SJSA1 (cell line): Measurements from ENCODE around the gene LAG3. TPM values are rescaled to one million over a fixed set of nuclear protein-coding genes. Genes with fewer than 3 reads are reported as not detected.

ENCODE experiments used
- DNase-seq, 2 experiments: peaks; one replicate each; pipeline ENCODE4 v3.0.0-alpha.2; 2015 to 2020; ENCODE audit warnings: low spot score in 2 of 2, low read depth in 1 of 2
- H3K27ac ChIP-seq: fragments of 250-450 bp; sonication (Bioruptor Pico); 2 replicates; pipeline ENCODE4 v1.5.1; 2020; ENCODE audit warnings: mild to moderate bottlenecking, moderate library complexity
- H3K27me3 ChIP-seq: fragments of 250-450 bp; sonication (Bioruptor Pico); replicated peaks from 2 replicates; pipeline ENCODE4 v1.5.1; 2020; ENCODE audit warnings: mild to moderate bottlenecking, moderate library complexity
- H3K36me3 ChIP-seq: fragments of 250-450 bp; sonication (Bioruptor Pico); 2 replicates; pipeline ENCODE4 v1.5.1; 2020; ENCODE audit warnings: mild to moderate bottlenecking
- H3K4me1 ChIP-seq: fragments of 250-450 bp; sonication (Bioruptor Pico); replicated peaks from 2 replicates; pipeline ENCODE4 v1.6.1; 2021; ENCODE audit warnings: mild to moderate bottlenecking
- H3K4me3 ChIP-seq: fragments of 250-450 bp; sonication (Bioruptor Pico); 2 replicates; pipeline ENCODE4 v1.5.1; 2020; ENCODE audit warnings: mild to moderate bottlenecking
- H3K9me3 ChIP-seq: fragments of 250-450 bp; sonication (Bioruptor Pico); replicated peaks from 2 replicates; pipeline ENCODE4 v1.5.1; 2020; ENCODE audit warnings: mild to moderate bottlenecking
- total RNA-seq: library from RNA; depleted of rRNA; stranded (reverse); fragments of >200 nt; shearing (Covaris generic); gene quantifications from 2 replicates; pipeline ENCODE4 v1.2.3, GENCODE V29; 2014

Gene LAG3
- total RNA-seq, 1 experiment from 2014 or later = 0.47 TPM

DNA sequence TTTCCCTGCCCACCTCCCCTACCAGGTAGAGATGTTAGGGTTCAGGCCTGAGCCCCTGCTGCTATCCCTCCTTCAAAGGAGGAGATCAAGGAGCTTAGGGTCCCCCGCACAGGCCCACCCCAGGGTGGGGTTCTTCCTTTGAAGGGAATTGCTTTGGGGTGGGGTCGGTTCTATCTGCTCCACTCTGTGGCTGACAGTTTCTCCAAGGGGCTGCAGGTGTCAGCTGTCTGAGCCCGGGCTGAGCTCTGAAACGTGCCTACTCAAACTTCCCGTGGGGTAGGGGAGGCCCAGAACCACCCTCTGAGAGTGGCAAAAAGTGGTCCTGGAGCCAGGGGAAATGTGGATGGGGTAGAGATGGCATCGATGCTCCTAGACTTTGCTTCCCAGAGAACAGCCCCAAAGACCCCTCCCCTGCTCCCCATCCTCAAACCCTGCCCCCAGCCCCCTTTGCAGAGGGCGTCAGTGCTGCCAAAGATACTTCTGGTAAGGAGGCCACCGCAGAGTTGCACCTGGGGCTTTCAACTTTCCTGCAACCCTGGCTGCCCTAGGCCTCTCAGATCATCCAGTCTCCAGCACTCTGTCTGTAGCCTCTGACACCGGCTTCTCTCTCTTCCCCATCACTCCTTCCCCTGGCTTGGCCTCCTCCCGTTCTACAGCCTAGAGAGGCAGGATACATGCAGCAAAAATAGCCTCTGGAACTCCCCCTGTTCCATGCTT is 10.7 kb downstream of the LAG3 start:
- Histone ChIP-seq H3K4me1 (peaks cover 15% of the 10 kb centered on the region), H3K27me3 (no peaks in the 10 kb centered on the region), H3K27ac (no peak overlapping the region), H3K4me3 (no peak overlapping the region), H3K36me3 (no peaks in the 10 kb centered on the region), H3K9me3 (no peaks in the 10 kb centered on the region)
- no peak for DNase-seq

DNA sequence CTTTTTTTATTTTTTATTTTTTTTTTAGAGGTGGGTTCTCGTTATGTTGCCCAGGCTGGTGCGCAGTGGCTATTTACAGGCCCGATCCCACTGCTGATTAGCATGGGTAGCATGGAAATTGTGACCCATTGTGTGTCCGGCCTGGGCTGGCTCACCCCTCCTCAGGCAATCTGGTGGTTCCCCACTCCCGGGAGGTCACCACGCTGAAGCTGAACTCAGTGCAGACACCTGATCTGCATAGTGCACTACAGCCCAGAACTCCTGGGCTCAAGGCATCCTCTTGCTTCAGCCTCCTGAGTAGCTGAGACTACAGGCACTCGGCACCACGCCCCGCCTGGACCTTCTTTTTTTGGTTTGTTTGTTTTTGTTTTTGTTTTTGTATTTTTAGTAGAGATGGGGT is 11.5 kb downstream of the LAG3 start:
- Histone ChIP-seq H3K9me3 (no peaks in the 10 kb centered on the region), H3K4me1 (peaks cover 10% of the 10 kb centered on the region), H3K27me3 (no peaks in the 10 kb centered on the region), H3K27ac (no peak overlapping the region), H3K36me3 (no peaks in the 10 kb centered on the region), H3K4me3 (no peak overlapping the region)
- no peak for DNase-seq

DNA sequence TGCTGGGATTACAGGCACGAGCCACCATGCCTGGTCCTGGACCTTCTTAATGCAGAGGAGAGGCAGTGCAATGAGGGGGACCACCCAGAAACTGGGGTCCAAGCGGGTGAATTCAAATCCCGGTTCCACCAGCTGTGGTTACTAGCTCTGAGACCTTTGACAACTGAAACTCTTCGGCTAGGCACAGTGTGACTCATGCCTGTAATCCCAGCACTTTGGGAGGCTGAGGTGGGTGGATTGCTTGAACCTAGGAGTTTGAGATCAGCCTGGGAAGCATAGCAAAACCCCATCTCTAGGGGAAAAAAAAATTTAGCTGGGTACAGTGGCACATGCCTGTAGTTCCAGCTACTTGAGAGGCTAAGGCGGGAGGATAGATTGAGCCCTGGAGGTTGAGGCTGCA is 12.0 kb downstream of the LAG3 start:
- Histone ChIP-seq H3K9me3 (no peaks in the 10 kb centered on the region), H3K4me3 (no peak overlapping the region), H3K27me3 (no peaks in the 10 kb centered on the region), H3K27ac (no peak overlapping the region), H3K4me1 (peaks cover 9% of the 10 kb centered on the region), H3K36me3 (no peaks in the 10 kb centered on the region)
- no peak for DNase-seq

DNA sequence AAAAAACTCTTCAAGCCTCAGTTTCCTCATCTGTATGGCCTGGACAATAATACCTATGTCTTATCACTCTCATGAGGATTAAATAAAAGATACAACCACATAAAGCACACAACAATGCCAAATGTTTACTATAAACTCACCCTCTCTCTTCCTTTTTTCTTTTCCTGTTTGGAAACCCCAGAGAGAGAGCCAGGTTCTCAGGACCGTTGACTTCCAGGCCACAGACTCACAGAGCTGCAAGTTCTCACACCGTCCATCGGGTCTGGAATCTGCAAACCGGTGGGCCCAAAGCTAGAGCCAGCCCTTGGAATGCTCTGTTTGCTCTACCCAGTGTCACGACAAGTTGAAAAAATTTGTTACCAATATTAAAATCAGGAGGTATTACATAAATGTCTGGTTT is 12.4 kb downstream of the LAG3 start:
- no peak overlapping the region for H3K27ac ChIP-seq
- peaks cover 9% of the 10 kb centered on the region for H3K4me1 ChIP-seq
- no peaks in the 10 kb centered on the region for H3K9me3 ChIP-seq
- H3K27me3 ChIP-seq = no peaks in the 10 kb centered on the region
- no peaks in the 10 kb centered on the region for H3K36me3 ChIP-seq
- no peak for DNase-seq
- no peak overlapping the region for H3K4me3 ChIP-seq

DNA sequence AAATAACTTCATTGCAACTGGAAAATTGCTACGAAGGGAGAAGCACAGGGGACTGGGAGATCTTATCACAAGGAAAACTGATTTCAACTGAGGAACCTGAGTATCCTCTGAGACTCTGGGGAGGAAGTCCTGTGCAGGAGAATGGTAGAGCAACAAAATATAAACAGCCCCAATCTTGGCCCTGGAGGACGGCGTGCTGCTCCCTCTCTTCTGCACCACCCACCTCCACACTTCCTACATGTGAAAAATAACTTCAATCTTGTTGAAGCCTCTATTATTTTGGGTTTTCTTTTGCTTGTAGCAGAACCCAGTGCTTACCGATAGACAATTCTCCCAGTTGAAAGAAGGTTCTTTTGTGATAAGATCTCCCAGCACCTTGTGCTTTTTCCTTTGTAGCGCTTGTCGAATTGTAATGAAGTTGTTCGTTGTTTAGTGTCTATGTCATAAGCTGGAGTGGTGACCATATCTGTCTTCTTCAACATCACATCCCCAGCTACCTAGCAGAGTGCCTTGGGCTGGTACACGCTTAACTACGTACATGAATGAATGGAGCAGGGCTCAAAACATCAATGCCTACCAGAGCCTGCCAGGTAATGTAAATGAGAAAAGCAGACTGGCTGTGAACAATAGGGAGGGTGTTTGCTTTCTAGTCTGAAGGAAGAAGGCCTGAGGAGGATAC is 14.2 kb downstream of the LAG3 start:
- no peaks in the 10 kb centered on the region for H3K36me3 ChIP-seq
- no peak for DNase-seq
- H3K4me1 ChIP-seq = peaks cover 9% of the 10 kb centered on the region
- no peaks in the 10 kb centered on the region for H3K27me3 ChIP-seq
- no peak overlapping the region for H3K4me3 ChIP-seq
- no peak overlapping the region for H3K27ac ChIP-seq
- H3K9me3 ChIP-seq = no peaks in the 10 kb centered on the region

DNA sequence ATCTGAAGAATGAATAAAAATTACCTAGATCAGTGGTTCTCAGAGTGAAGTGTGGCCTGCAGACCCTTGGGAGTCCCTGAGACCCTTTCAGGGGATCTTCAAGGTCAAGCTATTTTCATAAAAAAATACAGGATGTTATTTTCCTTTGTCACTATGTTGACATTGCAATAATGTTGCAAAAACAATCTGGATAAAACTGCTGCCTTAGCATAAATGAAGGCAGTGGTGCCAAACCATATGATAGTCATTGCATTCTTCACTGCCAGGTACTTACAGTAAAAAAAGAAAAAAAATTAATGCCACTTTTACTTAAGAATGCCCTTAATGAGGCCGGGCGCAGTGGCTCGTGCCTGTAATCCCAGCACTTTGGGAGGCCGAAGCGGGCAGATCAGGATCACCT is 15.0 kb downstream of the LAG3 start:
- H3K4me1 ChIP-seq = peaks cover 9% of the 10 kb centered on the region
- H3K27me3 ChIP-seq = no peaks in the 10 kb centered on the region
- H3K9me3 ChIP-seq = no peaks in the 10 kb centered on the region
- H3K4me3 ChIP-seq = no peak overlapping the region
- no peaks in the 10 kb centered on the region for H3K36me3 ChIP-seq
- H3K27ac ChIP-seq = no peak overlapping the region
- no peak for DNase-seq

DNA sequence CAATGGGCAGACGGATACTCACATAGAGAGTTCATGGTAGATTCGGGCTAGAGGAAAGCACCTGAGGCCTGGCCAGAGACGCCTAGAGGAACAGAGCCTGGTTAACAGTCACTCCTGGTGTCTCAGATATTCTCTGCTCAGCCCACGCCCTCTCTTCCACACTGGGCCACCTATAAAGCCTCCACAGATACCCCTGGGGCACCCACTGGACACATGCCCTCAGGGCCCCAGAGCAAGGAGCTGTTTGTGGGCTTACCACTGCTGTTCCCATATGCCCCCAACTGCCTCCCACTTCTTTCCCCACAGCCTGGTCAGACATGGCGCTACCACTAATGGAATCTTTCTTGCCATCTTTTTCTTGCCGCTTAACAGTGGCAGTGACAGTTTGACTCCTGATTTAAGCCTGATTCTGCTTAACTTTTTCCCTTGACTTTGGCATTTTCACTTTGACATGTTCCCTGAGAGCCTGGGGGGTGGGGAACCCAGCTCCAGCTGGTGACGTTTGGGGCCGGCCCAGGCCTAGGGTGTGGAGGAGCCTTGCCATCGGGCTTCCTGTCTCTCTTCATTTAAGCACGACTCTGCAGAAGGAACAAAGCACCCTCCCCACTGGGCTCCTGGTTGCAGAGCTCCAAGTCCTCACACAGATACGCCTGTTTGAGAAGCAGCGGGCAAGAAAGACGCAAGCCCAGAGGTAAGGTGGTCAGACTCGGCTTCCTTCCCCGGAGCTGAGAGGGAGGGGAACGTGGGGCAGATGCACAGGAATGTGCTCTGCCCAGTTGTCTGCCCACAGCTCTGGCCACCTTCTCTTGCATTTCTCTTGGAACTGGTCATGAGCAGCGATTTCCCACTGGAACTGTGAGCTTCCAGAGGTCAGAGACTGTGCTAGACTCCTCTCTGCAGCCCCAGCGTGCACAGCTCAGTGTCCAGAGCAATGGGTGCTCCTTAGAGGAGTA is 16.9 kb downstream of the LAG3 start, which contains the start of gene CD4:
CD4 (plus strand) TSS at position 557 of the 953 bp plus-strand sequence. CDS start 10,611 bp downstream, outside the sequence.
- Histone ChIP-seq H3K36me3 (no peaks in the 10 kb centered on the region), H3K27me3 (0 out of 2 replicates have a peak, but pooled peaks cover 4% of the 10 kb centered on the region), H3K4me3 (no peak within 1 kb of the TSS), H3K4me1 (peaks cover 4% of the 10 kb centered on the region), H3K27ac (no peak within 1 kb of the TSS), H3K9me3 (no peaks in the 10 kb centered on the region)
- no peak for DNase-seq

DNA sequence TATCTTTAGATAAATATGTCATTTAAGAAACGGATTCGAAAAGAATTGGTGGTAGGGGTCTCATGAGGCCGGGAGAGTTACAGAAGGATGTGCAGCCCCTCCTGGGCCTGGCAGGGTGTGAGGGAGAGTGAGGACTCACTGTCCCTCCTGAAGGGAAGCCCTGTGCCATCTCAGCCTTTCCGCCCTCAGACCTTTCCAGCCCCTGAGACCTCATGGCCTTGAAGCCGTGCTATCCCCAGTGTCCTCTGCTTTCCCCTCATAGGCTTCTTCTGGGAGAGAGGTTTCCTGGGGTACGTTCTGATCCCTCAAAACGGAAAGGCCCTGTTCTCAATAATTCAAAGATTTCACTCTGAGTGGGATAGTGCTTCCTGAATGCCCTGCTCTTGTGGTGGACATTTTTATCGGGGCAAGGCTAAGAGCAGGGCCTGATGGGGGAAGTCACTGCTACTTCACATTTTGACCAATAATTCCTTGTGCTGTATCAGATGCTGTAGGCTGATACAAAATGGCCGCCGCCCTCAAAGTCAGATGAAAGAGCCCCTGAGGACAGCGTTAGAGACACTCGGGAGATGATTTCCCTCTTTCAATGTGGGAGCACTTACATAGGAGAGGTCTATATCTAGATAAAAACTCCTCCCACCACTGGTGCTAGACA is 18.3 kb downstream of the LAG3 start:
- Histone ChIP-seq H3K36me3 (no peaks in the 10 kb centered on the region), H3K4me1 (no peaks in the 10 kb centered on the region), H3K4me3 (no peak overlapping the region), H3K27me3 (0 out of 2 replicates have a peak, but pooled peaks cover 6% of the 10 kb centered on the region), H3K27ac (no peak overlapping the region), H3K9me3 (no peaks in the 10 kb centered on the region)
- DNase-seq = no peak

DNA sequence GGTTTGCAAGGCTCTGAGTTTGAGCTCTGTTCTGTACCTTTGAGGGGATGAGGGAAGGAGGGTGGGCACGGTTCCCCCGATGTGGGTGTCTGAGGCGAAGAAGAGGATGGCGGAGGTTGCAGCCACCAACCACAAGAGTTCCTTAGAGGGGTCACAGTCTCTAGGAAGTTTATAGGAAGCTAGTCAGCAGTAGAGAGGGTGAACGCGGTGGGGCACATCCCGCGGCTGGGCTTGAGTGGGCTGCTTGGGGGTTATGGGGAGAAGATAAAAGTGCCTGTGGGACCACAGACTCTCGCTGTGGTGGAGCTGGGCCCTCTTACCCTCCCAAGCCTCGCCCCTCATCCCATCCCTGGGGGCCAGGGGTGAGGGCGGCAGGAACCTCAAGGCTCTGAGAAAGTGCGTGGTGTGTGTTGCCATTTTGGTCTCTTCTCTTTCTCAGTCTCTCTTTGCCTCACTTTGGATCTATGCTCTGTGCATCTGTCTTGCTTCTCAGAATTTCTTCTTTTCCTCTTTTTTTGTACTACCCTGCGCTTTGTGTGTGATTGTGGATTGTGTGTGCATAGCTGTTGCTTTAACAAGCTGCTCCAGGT is 19.7 kb downstream of the LAG3 start:
- Histone ChIP-seq H3K27ac (no peak overlapping the region), H3K9me3 (no peaks in the 10 kb centered on the region), H3K27me3 (0 out of 2 replicates have a peak, but pooled peaks cover 6% of the 10 kb centered on the region), H3K4me3 (no peak overlapping the region), H3K36me3 (no peaks in the 10 kb centered on the region), H3K4me1 (no peaks in the 10 kb centered on the region)
- no peak for DNase-seq

DNA sequence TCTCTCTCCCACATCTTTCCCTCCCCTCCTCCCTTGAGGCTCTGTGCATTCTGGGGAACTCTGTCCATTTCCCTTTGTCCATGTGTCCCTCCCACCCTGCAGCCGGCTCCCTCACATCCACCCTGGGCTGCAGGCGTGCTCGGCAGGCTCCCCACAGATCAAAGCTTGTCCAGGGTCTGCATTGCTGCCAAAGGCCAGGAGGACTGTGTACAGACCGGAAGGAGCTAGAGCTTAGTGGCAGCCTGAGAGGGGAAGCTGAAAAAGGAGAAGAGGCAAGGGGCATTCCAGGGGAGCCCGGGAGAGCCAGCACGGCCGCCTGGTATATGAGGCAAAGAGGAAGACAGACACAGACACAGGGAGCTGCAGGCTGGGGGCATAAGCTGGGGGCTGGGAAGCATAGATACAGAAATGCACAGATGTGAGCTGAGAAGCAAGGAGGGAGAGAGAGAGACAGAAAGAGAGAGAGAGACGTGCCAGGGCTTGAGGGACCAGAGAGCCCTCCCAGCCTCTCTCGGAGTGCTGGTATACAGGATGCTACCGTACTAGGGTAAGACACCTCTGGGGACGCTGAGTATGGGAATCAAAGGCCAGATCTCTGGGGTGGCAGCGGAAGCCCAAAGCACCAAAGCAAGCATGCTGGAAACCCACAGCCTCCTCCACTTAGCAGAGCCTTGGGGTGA is 20.3 kb downstream of the LAG3 start:
- no peak for DNase-seq
- Histone ChIP-seq H3K27ac (no peak overlapping the region), H3K27me3 (0 out of 2 replicates have a peak, but pooled peaks cover 6% of the 10 kb centered on the region), H3K9me3 (no peaks in the 10 kb centered on the region), H3K4me1 (no peaks in the 10 kb centered on the region), H3K4me3 (no peak overlapping the region), H3K36me3 (no peaks in the 10 kb centered on the region)

DNA sequence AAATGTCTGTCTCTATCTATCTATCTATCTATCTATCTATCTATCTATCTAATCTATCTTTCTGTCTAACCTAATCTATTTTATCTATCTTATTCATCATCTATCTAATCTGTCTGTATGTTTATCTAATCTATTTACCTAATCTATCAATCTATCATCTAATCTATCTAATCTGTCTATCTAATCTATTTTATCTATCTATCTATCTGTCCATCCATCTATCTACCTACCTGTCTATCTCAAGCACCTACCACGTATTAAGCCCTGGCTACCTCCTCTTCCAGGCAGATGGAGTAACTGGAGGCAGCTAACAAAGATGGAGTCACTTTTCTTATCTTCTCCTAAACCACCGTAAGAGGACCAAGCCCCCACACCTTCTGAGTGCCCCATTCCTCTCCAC is 22.8 kb downstream of the LAG3 start:
- H3K4me3 ChIP-seq = no peak overlapping the region
- H3K27ac ChIP-seq = no peak overlapping the region
- no peak for DNase-seq
- no peaks in the 10 kb centered on the region for H3K36me3 ChIP-seq
- no peaks in the 10 kb centered on the region for H3K9me3 ChIP-seq
- 0 out of 2 replicates have a peak, but pooled peaks cover 6% of the 10 kb centered on the region for H3K27me3 ChIP-seq
- no peaks in the 10 kb centered on the region for H3K4me1 ChIP-seq

DNA sequence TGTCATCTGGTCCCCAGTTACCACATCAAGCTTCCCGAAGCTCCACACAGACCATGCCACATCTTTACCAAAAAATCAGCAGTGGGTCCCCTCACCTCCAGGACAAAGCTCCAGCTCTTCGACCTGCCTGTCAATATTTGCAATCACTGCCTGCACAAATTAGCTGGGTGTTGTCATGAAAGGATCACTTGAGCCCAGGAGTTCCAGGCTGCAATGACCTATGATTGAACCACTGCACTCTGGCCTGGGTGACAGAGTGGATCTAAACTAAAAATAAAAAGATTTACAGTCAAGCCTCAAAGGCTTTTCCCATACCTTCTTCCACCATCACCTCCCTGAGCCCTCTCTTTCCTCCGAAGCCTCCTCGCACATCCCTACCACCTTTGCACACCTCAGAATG is 24.3 kb downstream of the LAG3 start:
- Histone ChIP-seq H3K27me3 (0 out of 2 replicates have a peak, but pooled peaks cover 6% of the 10 kb centered on the region), H3K36me3 (no peaks in the 10 kb centered on the region), H3K27ac (no peak overlapping the region), H3K4me3 (no peak overlapping the region), H3K4me1 (no peaks in the 10 kb centered on the region), H3K9me3 (no peaks in the 10 kb centered on the region)
- DNase-seq = no peak
